DMS79 treated with DMSO at 0.1 percent for 48 hours (cell line): ENCODE data around the gene RESF1.
"Not testable (repeated sequence)": the region's sequence is repeated elsewhere in the genome, so short reads cannot be mapped to it uniquely, and the experiment has no call there.

ENCODE experiments used
- DNase-seq: peaks from one replicate; lab custom pipeline; 2025; lab: John Stamatoyannopoulos, UW

Gene RESF1

GRCh38 chr12:31959161-31959700 lies at the start of gene RESF1:
Gene RESF1 (plus strand): TSS chr12:31959415. CDS start chr12:31980956, 21,541 bp downstream.
- DNase-seq, result peak; percentile 85

GRCh38 chr12:31914927-31915326 lies 44.3 kb upstream of the RESF1 start:
- DNase-seq, result no peak

GRCh38 chr12:31915446-31915845 lies 43.8 kb upstream of the RESF1 start:
- no peak for DNase-seq

GRCh38 chr12:31922341-31923062 lies 36.7 kb upstream of the RESF1 start:
- DNase-seq, result no peak

GRCh38 chr12:31923063-31923412 lies 36.2 kb upstream of the RESF1 start:
- DNase-seq, result no peak

GRCh38 chr12:31928246-31929026 lies 30.8 kb upstream of the RESF1 start:
- no peak for DNase-seq

- DNase-seq, result no peak
These were observed 30.1 kb upstream of the RESF1 start for GRCh38 chr12:31929027-31929526.

- DNase-seq, result no peak
These were observed 27.2 kb upstream of the RESF1 start for GRCh38 chr12:31931796-31932715.

GRCh38 chr12:31944299-31944698 lies 14.9 kb upstream of the RESF1 start:
- DNase-seq, result no peak

- DNase-seq, result no peak
These were observed 11.2 kb upstream of the RESF1 start for GRCh38 chr12:31947971-31948370.

GRCh38 chr12:31948697-31949359 lies 10.4 kb upstream of the RESF1 start:
- not testable (repeated sequence) for DNase-seq

- no peak for DNase-seq
These were observed 9.1 kb upstream of the RESF1 start for GRCh38 chr12:31950088-31950487.

GRCh38 chr12:31950492-31950891 lies 8.7 kb upstream of the RESF1 start:
- DNase-seq, result no peak

- DNase-seq, result no peak
These were observed 8.2 kb upstream of the RESF1 start for GRCh38 chr12:31951008-31951407.

- no peak for DNase-seq
These were observed 7.3 kb upstream of the RESF1 start for GRCh38 chr12:31951939-31952338.

GRCh38 chr12:31952418-31952817 lies 6.8 kb upstream of the RESF1 start:
- DNase-seq, result no peak

GRCh38 chr12:31954925-31955858 lies 4.0 kb upstream of the RESF1 start:
- no peak for DNase-seq

- DNase-seq, result no peak
These were observed 550 bp upstream of the RESF1 start for GRCh38 chr12:31958569-31959160.

GRCh38 chr12:31959701-31960391 lies 631 bp downstream of the RESF1 start:
- DNase-seq, result peak; percentile 75
